Kidney (tissue), 14 donors: ENCODE results near the gene DMXL1. TPM values are rescaled to one million over a fixed set of nuclear protein-coding genes. Genes with fewer than 3 reads are reported as not detected.

Experiments used
- DNase-seq, 5 donors: peaks; one replicate each; pipeline ENCODE4 v3.0.0-alpha.2; 2013 to 2020
- FAIRE-seq: peaks from 2 replicates; lab custom pipeline; 2012; peaks lifted over from hg19 to GRCh38; lab: Jason Lieb, UNC
- H3K27ac ChIP-seq, 2 donors: one replicate each; pipeline ENCODE4 v1.7.0; 2013; ENCODE audit warnings: low read depth in 2 of 2, low read length in 2 of 2, inconsistent platforms in 1 of 2
- H3K27me3 ChIP-seq: one replicate; pipeline ENCODE4 v1.7.1; 2013; ENCODE audit warnings: low read length, inconsistent platforms; ENCODE audit not compliant: control insufficient read depth, insufficient read depth
- H3K36me3 ChIP-seq, 3 donors: one replicate each; pipeline versions ENCODE4 v1.7.0 to v1.7.1; 2013; ENCODE audit warnings: low read length in 3 of 3, control low read depth in 1 of 3, inconsistent platforms in 1 of 3; ENCODE audit not compliant: insufficient read depth in 3 of 3, control insufficient read depth in 2 of 3
- H3K4me1 ChIP-seq, 3 donors: one replicate each; pipeline versions ENCODE4 v1.7.0 to v1.7.1; 2013; ENCODE audit warnings: low read length in 3 of 3, inconsistent platforms in 1 of 3, low read depth in 1 of 3; ENCODE audit not compliant: control insufficient read depth in 2 of 3, insufficient read depth in 2 of 3
- H3K4me3 ChIP-seq, 3 donors: one replicate each; pipeline versions ENCODE4 v1.7.0 to v1.8.1; 2013; ENCODE audit warnings: low read length in 3 of 3, control low read depth in 1 of 3, inconsistent platforms in 1 of 3
- H3K9ac ChIP-seq, 3 donors: one replicate each; pipeline versions ENCODE4 v1.7.0 to v1.7.1; 2013; ENCODE audit warnings: low read length in 3 of 3, control low read depth in 1 of 3, inconsistent platforms in 1 of 3
- H3K9me3 ChIP-seq, 3 donors: one replicate each; pipeline versions ENCODE4 v1.7.0 to v1.7.1; 2013; ENCODE audit warnings: low read length in 3 of 3, control low read depth in 1 of 3, inconsistent platforms in 1 of 3; ENCODE audit not compliant: control insufficient read depth in 2 of 3, insufficient read depth in 1 of 3
- intact Hi-C: fragments of 100-400 bp; cut with DNase I; formaldehyde crosslinking; loops from one replicate; pipeline ENCODE4 v1.11.1; 2022
- polyA plus RNA-seq: library from polyadenylated mRNA; stranded (reverse); fragments of 350-450 nt; fragmentation: Illumina TruSeq; extraction: RNeasy Lipid Tissue Mini Kit (QIAGEN cat#74804); gene quantifications from one replicate; pipeline ENCODE4 v1.2.3, GENCODE V29; 2014; ENCODE audit warnings: low read depth, low replicate concordance; ENCODE audit not compliant: insufficient read depth
- total RNA-seq: library from RNA; stranded (reverse); fragmentation: NEBNext Ultra II Directional; extraction: Animal tissue kit (Norgen Biotek cat#: 25700); gene quantifications from one replicate; pipeline ENCODE4 v1.2.1, GENCODE V29; 2021
- TF ChIP-seq, protein P1 (sequence below): IDR thresholded peaks from 3 replicates; pipeline ENCODE4 v1.5.1; 2012; ENCODE audit warnings: mild to moderate bottlenecking, moderate library complexity, borderline replicate concordance; ENCODE audit not compliant: insufficient read depth; ENCODE audit errors: extremely low read depth
- donor health status: control.
- donor health status: control.
- donor health status: control.
- donor health status: control.
- donor health status: control.
- donor health status: DM: yes; HTN: yes; CAD: no.
- donor health status: Normal renal cell carcinoma (clear cell type).

The DMXL1 gene
- total and polyA plus RNA-seq, 2 donors from 2014 or later = 17.1 to 57.7 TPM

DNA sequence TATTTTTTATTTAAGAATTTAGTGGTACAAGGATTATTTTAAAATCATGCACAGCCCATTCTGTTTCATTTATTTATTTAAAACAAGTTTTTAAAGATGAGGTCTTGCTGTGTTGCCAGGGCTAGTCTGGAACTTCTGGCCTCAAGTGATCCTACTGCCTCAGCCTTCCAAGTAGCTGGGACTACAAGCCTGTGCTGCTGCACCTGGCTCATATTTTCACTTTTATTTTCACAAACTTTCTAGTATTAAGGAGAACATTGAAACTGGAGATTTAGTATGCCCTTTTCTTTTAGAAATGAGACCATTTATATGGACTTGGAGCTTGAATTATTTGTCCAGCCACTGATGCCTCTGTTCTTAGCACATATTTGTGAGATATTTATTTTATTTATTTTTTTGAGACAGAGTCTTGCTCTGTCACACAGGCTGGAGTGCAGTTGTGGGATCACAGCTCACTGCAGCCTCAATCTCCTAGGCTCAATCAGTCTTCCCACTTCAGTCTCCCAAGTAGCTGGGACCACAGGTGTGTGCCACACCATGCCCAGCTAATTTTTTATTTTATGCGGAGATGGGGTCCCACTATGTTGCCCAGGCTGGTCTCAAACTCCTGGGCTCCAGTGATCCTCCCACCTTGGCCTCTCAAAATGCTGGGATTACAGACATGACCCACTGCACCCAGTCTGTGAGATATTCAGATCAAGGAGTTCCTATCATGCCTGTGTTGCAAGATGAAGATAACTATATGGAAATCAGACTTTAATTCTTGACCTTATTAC, 7.4 kb downstream of the DMXL1 start:
- no peak for FAIRE-seq
- intact Hi-C loops = no loop called here

DNA sequence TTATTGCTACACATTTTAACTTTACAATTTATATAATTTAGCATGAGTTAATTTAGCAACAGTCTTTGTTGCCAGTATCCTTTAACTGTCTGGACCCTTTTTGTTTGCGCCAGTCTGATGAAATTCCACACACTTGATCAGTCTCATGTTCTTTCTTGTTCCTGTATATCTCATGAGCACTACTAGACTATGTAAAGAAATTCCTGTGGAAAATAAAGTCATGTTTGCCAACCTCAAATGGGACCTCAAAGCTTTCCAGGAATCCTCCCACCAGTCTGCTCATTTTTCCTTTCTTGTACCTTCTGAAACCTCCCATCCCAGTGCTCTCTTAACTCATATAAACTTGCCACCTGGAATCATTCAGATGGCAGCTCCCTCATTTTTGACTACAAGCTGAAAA, 8.0 kb downstream of the DMXL1 start:
- intact Hi-C loops = no loop called here
- H3K27me3 ChIP-seq = no peaks in the 10 kb centered on the region
- no peaks in the 10 kb centered on the region for H3K36me3 ChIP-seq
- DNase-seq (no peak), FAIRE-seq (no peak)
- no peak overlapping the region for H3K27ac ChIP-seq
- TF ChIP-seq, protein P1, sequence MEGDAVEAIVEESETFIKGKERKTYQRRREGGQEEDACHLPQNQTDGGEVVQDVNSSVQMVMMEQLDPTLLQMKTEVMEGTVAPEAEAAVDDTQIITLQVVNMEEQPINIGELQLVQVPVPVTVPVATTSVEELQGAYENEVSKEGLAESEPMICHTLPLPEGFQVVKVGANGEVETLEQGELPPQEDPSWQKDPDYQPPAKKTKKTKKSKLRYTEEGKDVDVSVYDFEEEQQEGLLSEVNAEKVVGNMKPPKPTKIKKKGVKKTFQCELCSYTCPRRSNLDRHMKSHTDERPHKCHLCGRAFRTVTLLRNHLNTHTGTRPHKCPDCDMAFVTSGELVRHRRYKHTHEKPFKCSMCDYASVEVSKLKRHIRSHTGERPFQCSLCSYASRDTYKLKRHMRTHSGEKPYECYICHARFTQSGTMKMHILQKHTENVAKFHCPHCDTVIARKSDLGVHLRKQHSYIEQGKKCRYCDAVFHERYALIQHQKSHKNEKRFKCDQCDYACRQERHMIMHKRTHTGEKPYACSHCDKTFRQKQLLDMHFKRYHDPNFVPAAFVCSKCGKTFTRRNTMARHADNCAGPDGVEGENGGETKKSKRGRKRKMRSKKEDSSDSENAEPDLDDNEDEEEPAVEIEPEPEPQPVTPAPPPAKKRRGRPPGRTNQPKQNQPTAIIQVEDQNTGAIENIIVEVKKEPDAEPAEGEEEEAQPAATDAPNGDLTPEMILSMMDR = no peak
- no peaks in the 10 kb centered on the region for H3K9me3 ChIP-seq
- peaks cover 0 to 9% (median 0%) of the 10 kb centered on the region in 3 donors for H3K4me1 ChIP-seq
- no peak overlapping the region for H3K9ac ChIP-seq
- H3K4me3 ChIP-seq = no peak overlapping the region

More for the DNA sequence above, 7.4 kb downstream of the DMXL1 start:
- Histone ChIP-seq H3K36me3 (no peaks in the 10 kb centered on the region), H3K27me3 (no peaks in the 10 kb centered on the region), H3K4me1 (peaks cover 0 to 9% (median 0%) of the 10 kb centered on the region in 3 donors), H3K27ac (no peak overlapping the region), H3K9ac (no peak overlapping the region), H3K4me3 (no peak overlapping the region), H3K9me3 (no peaks in the 10 kb centered on the region)
- TF ChIP-seq, protein P1 = no peak
- DNase-seq = no peak

DNA sequence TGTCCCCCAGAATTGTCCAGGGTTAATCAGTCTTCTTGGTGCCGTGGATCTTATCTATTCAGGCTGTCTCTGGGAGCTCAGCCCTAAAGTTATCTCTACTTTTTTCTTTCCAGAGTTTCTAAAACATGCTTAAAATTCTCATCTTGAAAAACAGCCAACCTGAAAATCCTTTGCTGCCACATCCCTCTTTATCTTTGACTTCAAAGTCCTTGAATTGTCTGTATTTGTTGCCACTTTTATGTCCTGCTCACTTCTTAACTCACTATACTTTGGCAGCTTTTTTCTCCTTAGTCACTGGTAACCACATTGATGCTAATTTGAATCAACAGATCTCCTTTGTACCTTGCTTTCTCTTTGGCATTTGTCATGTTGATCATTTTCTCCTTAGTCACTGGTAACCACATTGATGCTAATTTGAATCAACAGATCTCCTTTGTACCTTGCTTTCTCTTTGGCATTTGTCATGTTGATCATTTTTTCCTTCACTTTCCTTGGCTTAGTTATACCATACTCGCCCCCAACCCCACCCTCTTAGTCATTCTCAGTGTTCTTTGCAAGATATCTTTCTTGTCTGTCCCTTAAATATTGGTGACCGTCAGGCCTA, 8.5 kb downstream of the DMXL1 start:
- FAIRE-seq = no peak
- intact Hi-C loops = no loop called here
- DNase-seq = no peak
- Histone ChIP-seq H3K27ac (no peak overlapping the region), H3K4me3 (no peak overlapping the region), H3K27me3 (no peaks in the 10 kb centered on the region), H3K9me3 (no peaks in the 10 kb centered on the region), H3K36me3 (no peaks in the 10 kb centered on the region), H3K4me1 (peaks cover 0 to 9% (median 0%) of the 10 kb centered on the region in 3 donors), H3K9ac (no peak overlapping the region)
- TF ChIP-seq, protein P1 = no peak
